HepG2 (cell line): Measurements from ENCODE around the gene AEN. TPM values are rescaled to one million over a fixed set of nuclear protein-coding genes. Genes with fewer than 3 reads are reported as not detected.

Source experiments
- EEA1 ChIP-seq: sonication (generic); formaldehyde crosslinking; IDR thresholded peaks from 2 replicates; pipeline ENCODE4 v1.5.1; 2020; ENCODE audit warnings: mild to moderate bottlenecking, missing genetic modification reagents, borderline replicate concordance
- HES4 ChIP-seq: sonication (generic); formaldehyde crosslinking; IDR thresholded peaks from 2 replicates; pipeline ENCODE4 v1.9.0; 2021; ENCODE audit warnings: mild to moderate bottlenecking, missing genetic modification reagents, borderline replicate concordance
- NRL ChIP-seq: sonication (generic); formaldehyde crosslinking; IDR thresholded peaks from 2 replicates; pipeline ENCODE4 v1.5.0; 2020; ENCODE audit warnings: missing genetic modification reagents, mild to moderate bottlenecking, moderate library complexity, borderline replicate concordance
- RCOR2 ChIP-seq: IDR thresholded peaks from 2 replicates; pipeline ENCODE4 v1.6.1; 2016; ENCODE audit warnings: missing biosample characterization, missing genetic modification reagents
- SMAD3 ChIP-seq: sonication (generic); formaldehyde crosslinking; IDR thresholded peaks from 2 replicates; pipeline ENCODE4 v1.4.0; 2020; ENCODE audit warnings: missing genetic modification reagents
- SRF ChIP-seq: IDR thresholded peaks from 2 replicates; pipeline ENCODE4 v1.6.1; 2011; ENCODE audit warnings: mild to moderate bottlenecking, low read depth, low read length, moderate library complexity
- STAG1 ChIP-seq: sonication (generic); formaldehyde crosslinking; IDR thresholded peaks from 2 replicates; pipeline ENCODE4 v1.4.0; 2020; ENCODE audit warnings: missing genetic modification reagents
- ZNF253 ChIP-seq: sonication (generic); formaldehyde crosslinking; IDR thresholded peaks from 2 replicates; pipeline ENCODE4 v1.8.0; 2022; ENCODE audit warnings: mild to moderate bottlenecking, missing genetic modification reagents, borderline replicate concordance
- ZNF446 ChIP-seq: sonication (generic); formaldehyde crosslinking; IDR thresholded peaks from 2 replicates; pipeline ENCODE4 v1.5.0; 2020; ENCODE audit warnings: mild to moderate bottlenecking, missing genetic modification reagents
- ZNF530 ChIP-seq: sonication (generic); formaldehyde crosslinking; IDR thresholded peaks from 2 replicates; pipeline ENCODE4 v1.5.0; 2020; ENCODE audit warnings: low read depth, mild to moderate bottlenecking, missing genetic modification reagents
- polyA plus RNA-seq, 8 experiments: library from polyadenylated mRNA; depleted of rRNA in 3 of 8; stranded (reverse) in 7 of 8; unstranded in 1 of 8; fragments of >200 nt; fragmentation: Illumina TruSeq in 4 of 8; extraction: Trizol in 4 of 8; gene quantifications; 2 replicates each; pipeline versions ENCODE4 v1.2.1 to v1.2.3, GENCODE V29; 2011 to 2016; ENCODE audit warnings: low read depth in 4 of 8, missing spikeins in 1 of 8, mixed read lengths in 1 of 8; ENCODE audit not compliant: insufficient read depth in 1 of 8
- total RNA-seq, 5 experiments: library from RNA; depleted of rRNA; stranded (reverse); fragments of >200 nt; fragmentation: Illumina TruSeq; extraction: Trizol; gene quantifications; 2 replicates each; pipeline ENCODE4 v1.2.3, GENCODE V29; 2016; ENCODE audit warnings: low read depth in 1 of 5
- TF ChIP-seq, protein P1 (sequence below): sonication (generic); formaldehyde crosslinking; IDR thresholded peaks from 2 replicates; pipeline ENCODE4 v1.4.0; 2020; ENCODE audit warnings: missing genetic modification reagents, mild to moderate bottlenecking, borderline replicate concordance
- TF ChIP-seq, protein P2 (sequence below): sonication (generic); formaldehyde crosslinking; IDR thresholded peaks from 2 replicates; pipeline ENCODE4 v1.8.0; 2022; ENCODE audit warnings: mild to moderate bottlenecking, missing genetic modification reagents; ENCODE audit not compliant: insufficient replicate concordance
- TF ChIP-seq, protein P3 (sequence below): sonication (generic); formaldehyde crosslinking; IDR thresholded peaks from 2 replicates; pipeline ENCODE4 v1.4.0; 2020; ENCODE audit warnings: missing genetic modification reagents
- TF ChIP-seq, protein P4 (sequence below), 2 experiments: sonication (generic) in 1 of 2; formaldehyde crosslinking in 1 of 2; IDR thresholded peaks; 2 replicates each; pipeline versions ENCODE4 v1.4.0 to v1.6.1; 2016 to 2020; ENCODE audit warnings: borderline replicate concordance in 1 of 2, low read depth in 1 of 2, mild to moderate bottlenecking in 1 of 2, missing genetic modification reagents in 1 of 2
- TF ChIP-seq, protein P5 (sequence below): sonication (generic); formaldehyde crosslinking; IDR thresholded peaks from 2 replicates; pipeline ENCODE4 v1.8.1; 2023; ENCODE audit warnings: mild to moderate bottlenecking, moderate library complexity, missing genetic modification reagents

The AEN gene
- total and polyA plus RNA-seq, 2 of the 13 experiments (the other 11 are each of a cell fraction or from before 2014, with no cell fraction given) = 51.3 to 118 TPM

DNA sequence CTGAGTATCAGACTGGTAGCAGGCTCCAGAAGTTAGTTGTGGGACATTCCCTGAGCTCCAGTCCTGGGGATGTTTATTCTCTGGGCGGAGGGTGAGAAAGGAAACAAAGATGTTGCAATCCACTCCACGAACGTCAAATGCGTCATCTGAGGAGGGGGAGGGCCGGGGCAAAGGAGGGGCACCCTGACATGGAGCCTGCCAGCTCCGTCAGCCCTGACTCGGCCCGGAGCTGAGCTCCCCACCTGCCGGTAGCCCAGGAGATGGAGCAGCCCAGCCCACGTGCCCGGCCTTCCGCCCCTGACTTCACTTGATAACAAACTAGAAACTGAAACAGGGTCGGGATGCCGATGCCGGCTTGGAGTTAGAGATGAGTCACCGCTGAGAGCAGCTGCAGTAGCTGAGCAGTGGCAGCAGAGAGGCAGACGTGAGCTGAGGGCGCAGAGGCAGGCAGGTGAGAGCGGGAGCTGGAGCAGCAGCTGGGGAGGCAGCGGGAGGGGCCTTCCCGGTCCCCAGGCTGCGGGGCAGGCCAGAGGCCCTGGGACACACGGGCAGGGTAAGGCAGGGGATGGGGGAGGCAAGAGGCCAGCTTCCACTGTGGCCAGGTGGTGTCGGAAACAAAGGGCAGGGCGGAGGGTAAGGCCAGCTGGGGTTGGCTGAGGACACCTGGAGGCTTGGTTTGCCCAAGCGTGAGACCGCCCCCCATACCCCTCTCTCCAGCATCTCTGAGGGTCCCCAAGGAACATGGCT lies 17.7 kb downstream of the AEN start, which contains the start of gene ISG20 (continued):
- TF ChIP-seq, protein P1, sequence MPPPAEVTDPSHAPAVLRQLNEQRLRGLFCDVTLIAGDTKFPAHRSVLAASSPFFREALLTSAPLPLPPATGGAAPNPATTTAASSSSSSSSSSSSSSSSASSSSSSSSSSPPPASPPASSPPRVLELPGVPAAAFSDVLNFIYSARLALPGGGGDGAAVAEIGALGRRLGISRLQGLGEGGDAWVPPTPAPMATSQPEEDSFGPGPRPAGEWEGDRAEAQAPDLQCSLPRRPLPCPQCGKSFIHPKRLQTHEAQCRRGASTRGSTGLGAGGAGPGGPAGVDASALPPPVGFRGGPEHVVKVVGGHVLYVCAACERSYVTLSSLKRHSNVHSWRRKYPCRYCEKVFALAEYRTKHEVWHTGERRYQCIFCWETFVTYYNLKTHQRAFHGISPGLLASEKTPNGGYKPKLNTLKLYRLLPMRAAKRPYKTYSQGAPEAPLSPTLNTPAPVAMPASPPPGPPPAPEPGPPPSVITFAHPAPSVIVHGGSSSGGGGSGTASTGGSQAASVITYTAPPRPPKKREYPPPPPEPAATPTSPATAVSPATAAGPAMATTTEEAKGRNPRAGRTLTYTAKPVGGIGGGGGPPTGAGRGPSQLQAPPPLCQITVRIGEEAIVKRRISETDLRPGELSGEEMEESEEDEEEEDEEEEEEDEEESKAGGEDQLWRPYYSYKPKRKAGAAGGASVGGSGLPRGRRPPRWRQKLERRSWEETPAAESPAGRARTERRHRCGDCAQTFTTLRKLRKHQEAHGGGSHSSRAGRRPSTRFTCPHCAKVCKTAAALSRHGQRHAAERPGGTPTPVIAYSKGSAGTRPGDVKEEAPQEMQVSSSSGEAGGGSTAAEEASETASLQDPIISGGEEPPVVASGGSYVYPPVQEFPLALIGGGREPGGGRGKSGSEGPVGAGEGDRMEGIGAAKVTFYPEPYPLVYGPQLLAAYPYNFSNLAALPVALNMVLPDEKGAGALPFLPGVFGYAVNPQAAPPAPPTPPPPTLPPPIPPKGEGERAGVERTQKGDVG (CRISPR knock-in tag) = no peak
- TF ChIP-seq, protein P2, sequence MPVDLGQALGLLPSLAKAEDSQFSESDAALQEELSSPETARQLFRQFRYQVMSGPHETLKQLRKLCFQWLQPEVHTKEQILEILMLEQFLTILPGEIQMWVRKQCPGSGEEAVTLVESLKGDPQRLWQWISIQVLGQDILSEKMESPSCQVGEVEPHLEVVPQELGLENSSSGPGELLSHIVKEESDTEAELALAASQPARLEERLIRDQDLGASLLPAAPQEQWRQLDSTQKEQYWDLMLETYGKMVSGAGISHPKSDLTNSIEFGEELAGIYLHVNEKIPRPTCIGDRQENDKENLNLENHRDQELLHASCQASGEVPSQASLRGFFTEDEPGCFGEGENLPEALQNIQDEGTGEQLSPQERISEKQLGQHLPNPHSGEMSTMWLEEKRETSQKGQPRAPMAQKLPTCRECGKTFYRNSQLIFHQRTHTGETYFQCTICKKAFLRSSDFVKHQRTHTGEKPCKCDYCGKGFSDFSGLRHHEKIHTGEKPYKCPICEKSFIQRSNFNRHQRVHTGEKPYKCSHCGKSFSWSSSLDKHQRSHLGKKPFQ (CRISPR knock-in tag) = peak; percentile 90
- TF ChIP-seq STAG1 (CRISPR knock-in tag) (peak; percentile 25), HES4 (CRISPR knock-in tag) (no peak), ZNF253 (CRISPR knock-in tag) (no peak), ZNF530 (CRISPR knock-in tag) (no peak), SMAD3 (CRISPR knock-in tag) (0 out of 2 replicates have a peak, but pooled peaks have one; percentile 39), RCOR2 (CRISPR knock-in tag) (no peak), ZNF446 (CRISPR knock-in tag) (no peak), SRF (no peak), EEA1 (CRISPR knock-in tag) (no peak; the same call in 1 of the 2 replicates), NRL (CRISPR knock-in tag) (peak; percentile 58)
- TF ChIP-seq, protein P3, sequence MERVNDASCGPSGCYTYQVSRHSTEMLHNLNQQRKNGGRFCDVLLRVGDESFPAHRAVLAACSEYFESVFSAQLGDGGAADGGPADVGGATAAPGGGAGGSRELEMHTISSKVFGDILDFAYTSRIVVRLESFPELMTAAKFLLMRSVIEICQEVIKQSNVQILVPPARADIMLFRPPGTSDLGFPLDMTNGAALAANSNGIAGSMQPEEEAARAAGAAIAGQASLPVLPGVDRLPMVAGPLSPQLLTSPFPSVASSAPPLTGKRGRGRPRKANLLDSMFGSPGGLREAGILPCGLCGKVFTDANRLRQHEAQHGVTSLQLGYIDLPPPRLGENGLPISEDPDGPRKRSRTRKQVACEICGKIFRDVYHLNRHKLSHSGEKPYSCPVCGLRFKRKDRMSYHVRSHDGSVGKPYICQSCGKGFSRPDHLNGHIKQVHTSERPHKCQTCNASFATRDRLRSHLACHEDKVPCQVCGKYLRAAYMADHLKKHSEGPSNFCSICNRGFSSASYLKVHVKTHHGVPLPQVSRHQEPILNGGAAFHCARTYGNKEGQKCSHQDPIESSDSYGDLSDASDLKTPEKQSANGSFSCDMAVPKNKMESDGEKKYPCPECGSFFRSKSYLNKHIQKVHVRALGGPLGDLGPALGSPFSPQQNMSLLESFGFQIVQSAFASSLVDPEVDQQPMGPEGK (CRISPR knock-in tag) = peak; percentile 69
- TF ChIP-seq, protein P4, sequence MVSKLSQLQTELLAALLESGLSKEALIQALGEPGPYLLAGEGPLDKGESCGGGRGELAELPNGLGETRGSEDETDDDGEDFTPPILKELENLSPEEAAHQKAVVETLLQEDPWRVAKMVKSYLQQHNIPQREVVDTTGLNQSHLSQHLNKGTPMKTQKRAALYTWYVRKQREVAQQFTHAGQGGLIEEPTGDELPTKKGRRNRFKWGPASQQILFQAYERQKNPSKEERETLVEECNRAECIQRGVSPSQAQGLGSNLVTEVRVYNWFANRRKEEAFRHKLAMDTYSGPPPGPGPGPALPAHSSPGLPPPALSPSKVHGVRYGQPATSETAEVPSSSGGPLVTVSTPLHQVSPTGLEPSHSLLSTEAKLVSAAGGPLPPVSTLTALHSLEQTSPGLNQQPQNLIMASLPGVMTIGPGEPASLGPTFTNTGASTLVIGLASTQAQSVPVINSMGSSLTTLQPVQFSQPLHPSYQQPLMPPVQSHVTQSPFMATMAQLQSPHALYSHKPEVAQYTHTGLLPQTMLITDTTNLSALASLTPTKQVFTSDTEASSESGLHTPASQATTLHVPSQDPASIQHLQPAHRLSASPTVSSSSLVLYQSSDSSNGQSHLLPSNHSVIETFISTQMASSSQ (IDR thresholded peaks at IDR 0.05; ENCODE audit: low read depth) = peak; percentile 48; the same call in 1 of the 2 replicates
- TF ChIP-seq, protein P4 (CRISPR knock-in tag; IDR thresholded peaks at IDR 0.05; ENCODE audit: borderline replicate concordance) = no peak; the same call in 1 of the 2 replicates
- TF ChIP-seq, protein P5, sequence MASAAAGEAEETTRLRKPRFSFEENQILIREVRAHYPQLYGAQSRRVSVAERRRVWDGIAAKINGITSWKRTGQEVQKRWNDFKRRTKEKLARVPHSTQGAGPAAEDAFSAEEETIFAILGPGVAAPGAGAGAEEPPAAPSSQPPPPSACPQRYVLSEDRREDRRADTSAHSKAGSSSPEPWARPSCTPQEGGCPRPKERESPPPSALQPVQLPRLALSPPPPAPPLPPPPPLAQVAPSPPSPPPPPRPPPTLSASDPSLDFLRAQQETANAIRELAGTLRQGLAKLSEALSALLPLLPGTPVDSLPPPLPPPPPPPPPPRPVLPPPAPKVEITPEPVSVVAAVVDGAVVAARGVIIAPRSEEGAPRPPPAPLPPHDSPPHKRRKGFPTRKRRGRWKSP (CRISPR knock-in tag) = peak; percentile 80; the same call in 1 of the 2 replicates
